Neural progenitor cell (in vitro differentiated cells): ENCODE measurements around the gene SLC19A1.

ENCODE experiments used
- CTCF ChIP-seq: fragments of 200-600 bp; sonication (generic); IDR thresholded peaks from 2 replicates; pipeline ENCODE4 v1.5.1; 2017; ENCODE audit warnings: antibody characterized with exemption, mild to moderate bottlenecking
- EZH2 ChIP-seq: fragments of 200-600 bp; sonication (generic); IDR thresholded peaks from 2 replicates; pipeline ENCODE4 v1.6.1; 2017; ENCODE audit warnings: antibody characterized with exemption, mild to moderate bottlenecking, moderate library complexity

- TF ChIP-seq CTCF, result no peak
- no peak for TF ChIP-seq EZH2
Observed at GRCh38 chr21:45537111-45537745, 5.0 kb downstream of the SLC19A1 start.
